Renal cortical epithelial cell (primary cell): Measurements from ENCODE around the gene SPDYE1. TPM values are rescaled to one million over a fixed set of nuclear protein-coding genes. Genes with fewer than 3 reads are reported as not detected.

Experiments used
- total RNA-seq: library from RNA; depleted of rRNA; stranded (reverse); fragments of >200 nt; gene quantifications from 2 replicates; pipeline ENCODE4 v1.2.3, GENCODE V29; 2014

SPDYE1 gene
- total RNA-seq, 1 donor from 2014 or later: not detected

Other genes with a start within 250 kb of the SPDYE1 start
- 44.8 and 47.3 TPM in 2 replicates for gene BLVRA, start 239.2 kb upstream of the SPDYE1 start, total RNA-seq
- gene MRPS24, start 128.4 kb upstream of the SPDYE1 start, total RNA-seq: 55.3 and 127 TPM in 2 replicates
- 37.0 and 40.6 TPM in 2 replicates for gene URGCP, start 91.3 kb upstream of the SPDYE1 start, total RNA-seq
- 10.4 and 17.0 TPM in 2 replicates for gene UBE2D4, start 71.5 kb upstream of the SPDYE1 start, total RNA-seq
- 158 and 181 TPM in 2 replicates for gene DBNL, start 46.8 kb downstream of the SPDYE1 start, total RNA-seq
- gene PGAM2, start 67.7 kb downstream of the SPDYE1 start, total RNA-seq: 0.15 TPM in 1 of 2 replicates, not detected in the other
- 8.0 and 15.3 TPM in 2 replicates for gene POLM, start 84.6 kb downstream of the SPDYE1 start, total RNA-seq
- 3.5 and 19.0 TPM in 2 replicates for gene AEBP1, start 106.4 kb downstream of the SPDYE1 start, total RNA-seq
- gene POLD2, start 125.7 kb downstream of the SPDYE1 start, total RNA-seq: 58.3 and 58.9 TPM in 2 replicates
- gene MYL7, start 143.4 kb downstream of the SPDYE1 start, total RNA-seq: not detected in 2 replicates
- gene GCK, start 191.5 kb downstream of the SPDYE1 start, total RNA-seq: 0.10 TPM in 1 of 2 replicates, not detected in the other
- gene YKT6, start 203.1 kb downstream of the SPDYE1 start, total RNA-seq: 85.9 and 116 TPM in 2 replicates